ENCODE measurements around the gene GPN1. TPM values are rescaled to one million over a fixed set of nuclear protein-coding genes. Genes with fewer than 3 reads are reported as not detected.
"Not testable (repeated sequence)": the region's sequence is repeated elsewhere in the genome, so short reads cannot be mapped to it uniquely, and the experiment has no call there.

Gene GPN1
- total RNA-seq, 3 donors from 2014 or later: 24.2 to 30.3 (median 25.6) TPM

DNA sequence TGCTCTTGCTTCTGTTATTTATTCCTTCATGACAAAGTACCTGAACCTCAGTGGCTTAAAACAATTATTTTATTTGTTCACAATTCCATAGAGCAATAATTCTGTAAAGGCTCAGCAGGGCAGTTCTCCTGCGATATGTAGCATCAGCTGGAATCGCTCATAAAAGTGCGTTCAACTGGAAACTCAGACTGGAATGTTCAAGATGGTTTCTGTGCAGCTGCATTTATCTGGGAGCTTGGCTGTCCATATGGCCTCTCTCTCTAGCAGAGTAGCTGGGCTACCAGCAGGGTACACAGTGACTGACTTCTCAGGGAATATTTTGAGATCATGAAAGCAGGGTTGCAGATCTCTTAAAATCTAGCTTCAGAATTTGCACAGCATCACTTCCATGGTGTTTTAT, 13.5 kb upstream of the GPN1 start:
- no peaks in the 10 kb centered on the region for H3K27me3 ChIP-seq
- intact Hi-C loops (cut with DNase I; ENCODE audit: low total_unique reads): no loop called here
- no peaks in the 10 kb centered on the region for H3K36me3 ChIP-seq
- H3K27ac ChIP-seq: no peak overlapping the region
- no peak for DNase-seq (ENCODE audit: low spot score in 2 of 2)
- H3K4me3 ChIP-seq: no peak overlapping the region
- TF ChIP-seq POLR2AphosphoS5 (IDR thresholded peaks at IDR 0.05) (no peak), POLR2A (IDR thresholded peaks at IDR 0.05) (no peak)
- TF ChIP-seq, protein P1, sequence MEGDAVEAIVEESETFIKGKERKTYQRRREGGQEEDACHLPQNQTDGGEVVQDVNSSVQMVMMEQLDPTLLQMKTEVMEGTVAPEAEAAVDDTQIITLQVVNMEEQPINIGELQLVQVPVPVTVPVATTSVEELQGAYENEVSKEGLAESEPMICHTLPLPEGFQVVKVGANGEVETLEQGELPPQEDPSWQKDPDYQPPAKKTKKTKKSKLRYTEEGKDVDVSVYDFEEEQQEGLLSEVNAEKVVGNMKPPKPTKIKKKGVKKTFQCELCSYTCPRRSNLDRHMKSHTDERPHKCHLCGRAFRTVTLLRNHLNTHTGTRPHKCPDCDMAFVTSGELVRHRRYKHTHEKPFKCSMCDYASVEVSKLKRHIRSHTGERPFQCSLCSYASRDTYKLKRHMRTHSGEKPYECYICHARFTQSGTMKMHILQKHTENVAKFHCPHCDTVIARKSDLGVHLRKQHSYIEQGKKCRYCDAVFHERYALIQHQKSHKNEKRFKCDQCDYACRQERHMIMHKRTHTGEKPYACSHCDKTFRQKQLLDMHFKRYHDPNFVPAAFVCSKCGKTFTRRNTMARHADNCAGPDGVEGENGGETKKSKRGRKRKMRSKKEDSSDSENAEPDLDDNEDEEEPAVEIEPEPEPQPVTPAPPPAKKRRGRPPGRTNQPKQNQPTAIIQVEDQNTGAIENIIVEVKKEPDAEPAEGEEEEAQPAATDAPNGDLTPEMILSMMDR (IDR thresholded peaks at IDR 0.05): no peak
- no peaks in the 10 kb centered on the region for H3K4me1 ChIP-seq
- no peaks in the 10 kb centered on the region for H3K9me3 ChIP-seq

DNA sequence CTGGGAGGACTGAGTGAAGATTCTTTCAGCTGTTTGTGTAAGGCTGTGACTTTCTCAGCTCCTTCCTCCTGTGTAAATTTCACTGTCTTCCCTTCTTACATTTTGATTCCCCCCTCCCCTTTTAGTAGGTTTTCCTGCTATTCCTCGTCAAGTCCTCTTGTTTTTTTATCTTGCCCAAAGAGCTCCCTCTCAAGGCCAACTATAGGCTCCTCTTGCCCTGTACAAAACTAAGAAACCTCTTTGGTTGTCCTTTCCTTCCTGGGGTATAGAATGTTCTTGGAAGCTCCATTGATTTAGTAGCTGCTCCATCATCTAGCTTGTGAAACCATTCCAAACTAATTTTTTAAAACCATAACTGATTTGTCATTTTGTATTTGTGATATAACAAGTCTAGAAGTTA, 7.3 kb upstream of the GPN1 start:
- Histone ChIP-seq H3K9me3 (no peaks in the 10 kb centered on the region), H3K4me1 (no peaks in the 10 kb centered on the region), H3K4me3 (no peak overlapping the region), H3K27ac (no peak overlapping the region), H3K36me3 (no peaks in the 10 kb centered on the region), H3K27me3 (no peaks in the 10 kb centered on the region)
- intact Hi-C loops (cut with DNase I; ENCODE audit: low total_unique reads): no loop called here
- TF ChIP-seq, protein P1 (IDR thresholded peaks at IDR 0.05): no peak
- TF ChIP-seq POLR2A (IDR thresholded peaks at IDR 0.05) (no peak), POLR2AphosphoS5 (IDR thresholded peaks at IDR 0.05) (no peak)
- no peak for DNase-seq (ENCODE audit: low spot score in 2 of 2)

DNA sequence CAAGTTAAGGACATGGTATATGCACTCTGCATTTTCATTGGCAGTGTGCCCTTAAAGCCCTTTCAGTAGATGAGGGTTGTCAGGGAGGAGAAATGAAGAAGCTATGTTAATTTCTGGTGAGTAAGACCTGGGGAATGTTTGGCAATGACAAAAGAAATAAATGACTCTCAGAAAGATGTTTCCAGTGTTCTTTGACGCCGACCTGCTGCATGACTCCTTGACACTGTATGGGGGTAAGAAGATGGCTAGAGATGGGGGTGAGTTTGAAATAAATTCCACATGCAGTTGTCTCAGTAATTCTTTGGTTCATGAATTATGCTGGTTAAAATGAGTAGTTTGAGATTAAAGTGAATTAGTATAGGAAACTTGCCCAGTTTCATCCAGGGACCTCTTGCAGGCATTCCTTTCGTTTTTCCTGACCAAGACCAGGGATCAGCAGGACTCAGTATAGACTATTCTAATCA, 5.9 kb upstream of the GPN1 start:
- Histone ChIP-seq H3K36me3 (no peaks in the 10 kb centered on the region), H3K27ac (no peak overlapping the region), H3K9me3 (no peaks in the 10 kb centered on the region), H3K27me3 (no peaks in the 10 kb centered on the region), H3K4me1 (peaks cover 0 to 2% of the 10 kb centered on the region in 2 donors), H3K4me3 (no peak overlapping the region)
- no peak for TF ChIP-seq POLR2A (IDR thresholded peaks at IDR 0.05)
- TF ChIP-seq, protein P1 (IDR thresholded peaks at IDR 0.05): no peak
- TF ChIP-seq POLR2AphosphoS5 (IDR thresholded peaks at IDR 0.05): no peak
- DNase-seq (ENCODE audit: low spot score in 2 of 2): no peak
- intact Hi-C loops (cut with DNase I; ENCODE audit: low total_unique reads): no loop called here

DNA sequence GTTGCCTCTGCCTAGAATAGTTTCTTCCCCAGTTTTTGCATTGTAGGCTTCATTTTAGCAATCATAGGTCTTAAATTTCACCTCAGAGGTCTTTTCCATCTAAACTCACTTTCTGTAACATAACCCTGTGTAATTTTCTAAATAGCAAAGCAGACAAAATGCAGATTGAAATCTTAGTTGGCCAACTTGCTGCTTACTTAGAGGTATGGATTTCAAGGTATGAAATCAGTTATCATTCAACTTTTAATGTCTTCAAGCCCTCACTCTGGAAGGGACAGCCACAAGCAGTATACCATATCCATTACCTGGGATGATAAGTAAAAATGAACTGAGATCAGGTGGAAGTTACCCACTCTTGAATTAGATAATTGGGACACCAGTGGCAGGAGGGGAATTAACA, 3.9 kb upstream of the GPN1 start:
- no peaks in the 10 kb centered on the region for H3K36me3 ChIP-seq
- no peaks in the 10 kb centered on the region for H3K9me3 ChIP-seq
- no peaks in the 10 kb centered on the region for H3K27me3 ChIP-seq
- intact Hi-C loops (cut with DNase I; ENCODE audit: low total_unique reads): no loop called here
- TF ChIP-seq, protein P1 (IDR thresholded peaks at IDR 0.05): no peak
- TF ChIP-seq POLR2AphosphoS5 (IDR thresholded peaks at IDR 0.05) (no peak), POLR2A (IDR thresholded peaks at IDR 0.05) (no peak)
- DNase-seq (ENCODE audit: low spot score in 2 of 2): no peak
- no peak overlapping the region for H3K27ac ChIP-seq
- H3K4me1 ChIP-seq: peaks cover 4 to 6% of the 10 kb centered on the region in 2 donors
- H3K4me3 ChIP-seq: no peak overlapping the region

DNA sequence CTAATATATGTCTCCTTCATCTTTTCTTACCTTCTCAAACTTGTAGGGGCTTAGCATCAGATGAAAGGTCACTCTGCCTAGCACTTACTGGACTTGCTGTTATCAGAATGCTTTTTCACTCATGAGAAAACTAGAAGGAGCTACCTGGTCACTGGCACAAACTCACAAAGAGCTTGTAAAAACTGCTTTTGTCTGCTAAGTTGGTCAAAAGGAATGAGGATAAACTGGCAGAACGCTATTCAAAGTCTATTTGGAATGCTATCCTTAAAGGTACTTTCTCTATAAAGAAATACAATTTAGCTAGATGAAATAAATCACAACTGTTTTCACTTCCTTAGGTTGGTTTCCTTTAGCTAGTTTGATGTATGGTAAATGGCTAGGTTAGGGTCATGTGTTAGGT, 2.5 kb upstream of the GPN1 start:
- DNase-seq (ENCODE audit: low spot score in 2 of 2); H3K9me3 ChIP-seq: not testable (repeated sequence)
- peak overlapping the region in 1 of 2 donors; percentile 2 for H3K27ac ChIP-seq

DNA sequence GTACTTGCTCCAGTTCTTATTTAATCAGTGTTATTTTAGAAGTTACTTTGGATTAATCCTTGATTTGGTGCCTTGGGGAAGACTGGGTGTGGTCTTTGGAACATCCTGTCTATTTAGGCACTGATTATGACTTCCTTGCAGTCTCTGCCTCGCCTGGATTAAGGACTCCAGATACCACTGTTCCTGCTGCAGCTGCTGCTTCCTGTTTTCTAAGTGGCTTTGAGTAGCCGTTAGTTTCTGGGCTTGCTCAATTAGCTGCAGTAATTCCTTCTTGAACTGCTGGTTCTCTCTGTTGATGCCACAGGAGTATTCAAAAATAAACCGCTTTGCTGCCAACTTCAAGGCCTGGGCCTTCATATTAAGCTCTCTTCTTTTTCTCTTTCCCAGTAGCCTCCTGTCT, 1.9 kb upstream of the GPN1 start:
- DNase-seq (ENCODE audit: low spot score in 2 of 2); H3K4me1 ChIP-seq; H3K4me3 ChIP-seq; H3K9me3 ChIP-seq; intact Hi-C loops (cut with DNase I; ENCODE audit: low total_unique reads); H3K27me3 ChIP-seq; H3K36me3 ChIP-seq: not testable (repeated sequence)
- peak overlapping the region in 1 of 2 donors; percentile 2 for H3K27ac ChIP-seq

More for the DNA sequence above, 2.5 kb upstream of the GPN1 start:
- H3K4me1 ChIP-seq; intact Hi-C loops (cut with DNase I; ENCODE audit: low total_unique reads); H3K27me3 ChIP-seq; H3K36me3 ChIP-seq; H3K4me3 ChIP-seq: not testable (repeated sequence)
